HCT116 (cell line): Measurements from ENCODE around the gene GPR108. TPM values are rescaled to one million over a fixed set of nuclear protein-coding genes. Genes with fewer than 3 reads are reported as not detected.
A peak's percentile ranks its signal among the peaks of the same experiment; 100 is the strongest.

Experiments
- ATAC-seq: fragments of 200-7000 bp; cut with Tn5 transposase; 2 replicates; pipeline ENCODE4 v1.9.1; 2020; ENCODE audit warnings: mild to moderate bottlenecking, moderate library complexity
- BruUV-seq: library from RNA; stranded (reverse); fragments of 400-500 nt; replicated peaks from 2 replicates; lab custom pipeline; 2021; lab: Mats Ljungman, UMichigan
- CTCF ChIA-PET: fragments of 300-600 bp; sonication (Branson Sonifier 250); formaldehyde crosslinking; loops from one replicate; lab custom pipeline; 2021; ENCODE audit warnings: antibody characterized with exemption; lab: Charles Lee
- POLR2A ChIA-PET: fragments of 300-600, 350-600 bp; sonication (Branson Sonifier 250); formaldehyde crosslinking; loops from one replicate; lab custom pipeline; 2021; ENCODE audit warnings: antibody characterized with exemption; lab: Charles Lee
- RAD21 ChIA-PET, 2 experiments: fragments of 300-600 bp; sonication (Branson Sonifier 250); formaldehyde crosslinking; loops; one replicate each; lab custom pipeline; 2023; ENCODE audit warnings: low total read pairs in 2 of 2; ENCODE audit not compliant: uncharacterized antibody in 2 of 2, unreplicated experiment in 2 of 2, low non-redundant PET in 1 of 2; lab: Charles Lee
- DNase-seq: peaks from one replicate; pipeline ENCODE4 v3.0.0-alpha.2; 2010; ENCODE audit warnings: low read depth, low spot score
- H2AFZ ChIP-seq: fragments of 200-600 bp; shearing (Covaris generic), sonication (generic); 2 replicates; pipeline ENCODE4 v1.6.1; 2017; ENCODE audit warnings: low read depth, mixed run types, mixed read lengths, antibody characterized with exemption, low read length; ENCODE audit not compliant: poor library complexity, severe bottlenecking
- H3K27ac ChIP-seq: 2 replicates; pipeline ENCODE4 v1.5.1; 2012; ENCODE audit warnings: low read depth, low read length
- H3K27me3 ChIP-seq: fragments of 200-600 bp; sonication (generic); 2 replicates; pipeline ENCODE4 v1.6.1; 2016; ENCODE audit warnings: mixed run types, low read length, mixed read lengths; ENCODE audit not compliant: insufficient read depth
- H3K36me3 ChIP-seq, 2 experiments: fragments of 200-500 bp in 1 of 2; fragments of 200-600 bp in 1 of 2; sonication (Bioruptor generic) in 1 of 2; sonication (generic) in 1 of 2; 2 replicates each; pipeline versions ENCODE4 v1.5.1 to v1.6.1; 2014 to 2016; ENCODE audit warnings: low read length in 2 of 2, inconsistent platforms in 1 of 2, mixed read lengths in 1 of 2, mixed run types in 1 of 2; ENCODE audit not compliant: insufficient read depth in 2 of 2, control insufficient read depth in 1 of 2
- H3K4me1 ChIP-seq, 2 experiments: fragments of 200-600 bp in 1 of 2; sonication (generic) in 1 of 2; 2 replicates each; pipeline versions ENCODE4 v1.5.1 to v1.6.1; 2012 to 2017; ENCODE audit warnings: low read length in 2 of 2, inconsistent platforms in 1 of 2, mild to moderate bottlenecking in 1 of 2, mixed read lengths in 1 of 2, mixed run types in 1 of 2, moderate library complexity in 1 of 2; ENCODE audit not compliant: insufficient read depth in 2 of 2, control insufficient read depth in 1 of 2
- H3K4me2 ChIP-seq: fragments of 200-600 bp; sonication (generic); 2 replicates; pipeline ENCODE4 v1.6.1; 2017; ENCODE audit warnings: mixed run types, low read length, mixed read lengths
- H3K4me3 ChIP-seq, 2 experiments: fragments of 200-600 bp in 1 of 2; sonication (generic) in 1 of 2; replicated peaks in 1 of 2; 2 replicates each; pipeline ENCODE4 v1.5.1; 2011 to 2016; ENCODE audit warnings: low read length in 2 of 2, control low read depth in 1 of 2, low read depth in 1 of 2, mild to moderate bottlenecking in 1 of 2, mixed read lengths in 1 of 2, mixed run types in 1 of 2
- H3K79me2 ChIP-seq: fragments of 200-600 bp; sonication (generic); 2 replicates; pipeline ENCODE4 v1.6.1; 2017; ENCODE audit warnings: mild to moderate bottlenecking, mixed run types, low read length, moderate library complexity, mixed read lengths; ENCODE audit not compliant: insufficient read depth
- H3K9ac ChIP-seq: fragments of 200-600 bp; sonication (generic); 2 replicates; pipeline ENCODE4 v1.6.1; 2016; ENCODE audit warnings: low read length, mixed read lengths
- H3K9me2 ChIP-seq: fragments of 200-600 bp; sonication (generic), shearing (Covaris generic); 2 replicates; pipeline ENCODE4 v1.6.1; 2017; ENCODE audit warnings: mixed run types, mild to moderate bottlenecking, moderate library complexity; ENCODE audit not compliant: insufficient read depth
- H3K9me3 ChIP-seq, 2 experiments: fragments of 200-500 bp in 1 of 2; fragments of 200-600 bp in 1 of 2; sonication (Bioruptor generic) in 1 of 2; sonication (generic) in 1 of 2; 2 replicates each; pipeline ENCODE4 v1.6.1; 2014 to 2017; ENCODE audit warnings: low read length in 2 of 2, mixed read lengths in 2 of 2, inconsistent platforms in 1 of 2, low read depth in 1 of 2, mild to moderate bottlenecking in 1 of 2, mixed run types in 1 of 2, moderate library complexity in 1 of 2; ENCODE audit not compliant: control insufficient read depth in 1 of 2, insufficient read depth in 1 of 2
- H4K20me1 ChIP-seq: fragments of 200-600 bp; sonication (generic), shearing (Covaris generic); 2 replicates; pipeline ENCODE4 v1.6.1; 2017; ENCODE audit warnings: mixed run types, mild to moderate bottlenecking, moderate library complexity; ENCODE audit not compliant: insufficient read depth
- EGR1 ChIP-seq: IDR thresholded peaks from 2 replicates; pipeline ENCODE4 v1.6.1; 2012; ENCODE audit warnings: low read depth
- FOSL1 ChIP-seq: IDR thresholded peaks from 2 replicates; pipeline ENCODE4 v1.6.1; 2012; ENCODE audit warnings: low read depth
- JUND ChIP-seq: IDR thresholded peaks from 2 replicates; pipeline ENCODE4 v1.6.1; 2012
- POLR2AphosphoS5 ChIP-seq: IDR thresholded peaks from 2 replicates; pipeline ENCODE4 v1.6.1; 2011; ENCODE audit warnings: mild to moderate bottlenecking, low read depth, low read length, moderate library complexity
- RAD21 ChIP-seq: IDR thresholded peaks from 2 replicates; pipeline ENCODE4 v1.6.1; 2012; ENCODE audit warnings: low read depth, mild to moderate bottlenecking
- ZNF274 ChIP-seq: fragments of 200-500 bp; sonication (Bioruptor generic); IDR thresholded peaks from 2 replicates; pipeline ENCODE4 v1.6.1; 2014; ENCODE audit warnings: mild to moderate bottlenecking, low read depth, low read length, inconsistent platforms
- intact Hi-C: fragments of 100-400 bp; cut with micrococcal nuclease; formaldehyde crosslinking; loops from 2 replicates; pipeline ENCODE4 v1.10.0; 2022
- total RNA-seq: library from RNA; stranded (reverse); gene quantifications from one replicate; pipeline ENCODE4 v1.2.1, GENCODE V29; 2021; ENCODE audit not compliant: unreplicated experiment
- TF ChIP-seq, protein P1 (sequence below): IDR thresholded peaks from 2 replicates; pipeline ENCODE4 v1.6.1; 2012; ENCODE audit warnings: low read depth
- TF ChIP-seq, protein P2 (sequence below), 3 experiments: fragments of 200-600 bp in 1 of 3; sonication (generic) in 1 of 3; IDR thresholded peaks in 2 of 3; conservative IDR thresholded peaks in 1 of 3; 2 replicates each; pipeline ENCODE4 v1.5.1; 2012 to 2017; ENCODE audit warnings: low read depth in 2 of 3, low read length in 2 of 3, antibody characterized with exemption in 1 of 3, borderline replicate concordance in 1 of 3, control low read depth in 1 of 3, mild to moderate bottlenecking in 1 of 3, mixed read lengths in 1 of 3, mixed run types in 1 of 3, moderate library complexity in 1 of 3; ENCODE audit not compliant: insufficient read depth in 1 of 3

Gene GPR108
- total RNA-seq, 1 experiment from 2014 or later: 75.0 TPM

DNA sequence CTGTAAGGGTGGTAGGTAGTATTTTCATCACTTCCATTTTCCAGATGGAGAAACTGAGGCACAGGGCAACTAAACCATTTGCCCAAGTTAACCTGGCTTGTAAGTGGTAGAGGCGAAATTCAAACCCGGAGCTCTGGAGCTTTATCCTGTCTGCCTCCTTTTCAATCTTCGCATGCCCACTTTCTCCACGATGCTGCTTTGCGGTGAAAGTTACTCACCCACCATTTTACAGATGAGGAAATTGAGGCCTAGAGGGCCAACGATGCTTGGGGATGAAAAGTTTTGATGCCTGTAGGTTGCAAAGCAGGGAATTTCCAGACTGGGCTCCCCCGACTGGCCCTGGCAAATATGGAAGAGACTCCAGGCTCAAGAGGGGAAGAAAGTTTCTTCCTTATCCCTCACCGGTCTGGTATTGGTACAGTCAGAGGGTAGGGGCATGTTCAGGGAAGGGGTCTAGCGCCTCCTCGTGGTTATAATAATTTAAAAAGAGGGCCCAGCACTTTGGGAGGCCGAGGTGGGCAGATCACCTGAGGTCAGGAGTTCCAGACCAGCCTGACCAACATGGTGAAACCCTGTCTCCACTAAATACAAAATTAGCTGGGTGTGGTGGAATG lies 31.7 kb upstream of the GPR108 start:
- BruUV-seq: no TSS peak
- ATAC-seq: no peak
- TF ChIP-seq EGR1 (no peak), ZNF274 (no peak), RAD21 (peak; percentile 64), JUND (no peak), POLR2AphosphoS5 (no peak), FOSL1 (no peak)
- TF ChIP-seq, protein P1, sequence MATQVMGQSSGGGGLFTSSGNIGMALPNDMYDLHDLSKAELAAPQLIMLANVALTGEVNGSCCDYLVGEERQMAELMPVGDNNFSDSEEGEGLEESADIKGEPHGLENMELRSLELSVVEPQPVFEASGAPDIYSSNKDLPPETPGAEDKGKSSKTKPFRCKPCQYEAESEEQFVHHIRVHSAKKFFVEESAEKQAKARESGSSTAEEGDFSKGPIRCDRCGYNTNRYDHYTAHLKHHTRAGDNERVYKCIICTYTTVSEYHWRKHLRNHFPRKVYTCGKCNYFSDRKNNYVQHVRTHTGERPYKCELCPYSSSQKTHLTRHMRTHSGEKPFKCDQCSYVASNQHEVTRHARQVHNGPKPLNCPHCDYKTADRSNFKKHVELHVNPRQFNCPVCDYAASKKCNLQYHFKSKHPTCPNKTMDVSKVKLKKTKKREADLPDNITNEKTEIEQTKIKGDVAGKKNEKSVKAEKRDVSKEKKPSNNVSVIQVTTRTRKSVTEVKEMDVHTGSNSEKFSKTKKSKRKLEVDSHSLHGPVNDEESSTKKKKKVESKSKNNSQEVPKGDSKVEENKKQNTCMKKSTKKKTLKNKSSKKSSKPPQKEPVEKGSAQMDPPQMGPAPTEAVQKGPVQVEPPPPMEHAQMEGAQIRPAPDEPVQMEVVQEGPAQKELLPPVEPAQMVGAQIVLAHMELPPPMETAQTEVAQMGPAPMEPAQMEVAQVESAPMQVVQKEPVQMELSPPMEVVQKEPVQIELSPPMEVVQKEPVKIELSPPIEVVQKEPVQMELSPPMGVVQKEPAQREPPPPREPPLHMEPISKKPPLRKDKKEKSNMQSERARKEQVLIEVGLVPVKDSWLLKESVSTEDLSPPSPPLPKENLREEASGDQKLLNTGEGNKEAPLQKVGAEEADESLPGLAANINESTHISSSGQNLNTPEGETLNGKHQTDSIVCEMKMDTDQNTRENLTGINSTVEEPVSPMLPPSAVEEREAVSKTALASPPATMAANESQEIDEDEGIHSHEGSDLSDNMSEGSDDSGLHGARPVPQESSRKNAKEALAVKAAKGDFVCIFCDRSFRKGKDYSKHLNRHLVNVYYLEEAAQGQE: no peak
- TF ChIP-seq, protein P2, sequence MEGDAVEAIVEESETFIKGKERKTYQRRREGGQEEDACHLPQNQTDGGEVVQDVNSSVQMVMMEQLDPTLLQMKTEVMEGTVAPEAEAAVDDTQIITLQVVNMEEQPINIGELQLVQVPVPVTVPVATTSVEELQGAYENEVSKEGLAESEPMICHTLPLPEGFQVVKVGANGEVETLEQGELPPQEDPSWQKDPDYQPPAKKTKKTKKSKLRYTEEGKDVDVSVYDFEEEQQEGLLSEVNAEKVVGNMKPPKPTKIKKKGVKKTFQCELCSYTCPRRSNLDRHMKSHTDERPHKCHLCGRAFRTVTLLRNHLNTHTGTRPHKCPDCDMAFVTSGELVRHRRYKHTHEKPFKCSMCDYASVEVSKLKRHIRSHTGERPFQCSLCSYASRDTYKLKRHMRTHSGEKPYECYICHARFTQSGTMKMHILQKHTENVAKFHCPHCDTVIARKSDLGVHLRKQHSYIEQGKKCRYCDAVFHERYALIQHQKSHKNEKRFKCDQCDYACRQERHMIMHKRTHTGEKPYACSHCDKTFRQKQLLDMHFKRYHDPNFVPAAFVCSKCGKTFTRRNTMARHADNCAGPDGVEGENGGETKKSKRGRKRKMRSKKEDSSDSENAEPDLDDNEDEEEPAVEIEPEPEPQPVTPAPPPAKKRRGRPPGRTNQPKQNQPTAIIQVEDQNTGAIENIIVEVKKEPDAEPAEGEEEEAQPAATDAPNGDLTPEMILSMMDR (IDR thresholded peaks at IDR 0.05 in 2 of 3, conservative IDR thresholded peaks at IDR 0.05 in 1 of 3; ENCODE audit: borderline replicate concordance in 1 of 3, insufficient read depth in 1 of 3, low read depth in 2 of 3, low read length in 2 of 3): peak; percentile 42 to 55 (median 43); a peak in 4 of 6 replicates
- TF ChIP-seq, all 23 proteins: peak for 2
- H3K79me2 ChIP-seq: peaks cover 32% of the 10 kb centered on the region
- ChIA-PET RAD21 (no interaction called here), CTCF (interaction anchor here (1.8 kb wide), 1 partner anchor 30 kb away, joined by 6 read pairs; no protein-coding TSS in a partner anchor), POLR2A (no interaction called here)
- no peak overlapping the region for H3K9ac ChIP-seq
- no peak overlapping the region for H3K27ac ChIP-seq
- H3K4me1 ChIP-seq: peaks cover 20 to 40% of the 10 kb centered on the region in 2 experiments
- intact Hi-C loops: no loop called here
- no peaks in the 10 kb centered on the region for H3K9me2 ChIP-seq
- H2AFZ ChIP-seq: no peak overlapping the region
- H3K27me3 ChIP-seq: no peaks in the 10 kb centered on the region
- DNase-seq: no peak
- peaks cover 0 to 2% of the 10 kb centered on the region in 2 experiments; a peak in 1 of 4 replicates for H3K36me3 ChIP-seq
- no peak overlapping the region for H3K4me2 ChIP-seq
- H3K4me3 ChIP-seq: no peak overlapping the region
- no peaks in the 10 kb centered on the region for H4K20me1 ChIP-seq
- H3K9me3 ChIP-seq: no peaks in the 10 kb centered on the region
